ENCODE results near the gene DGKH. TPM values are rescaled to one million over a fixed set of nuclear protein-coding genes. Genes with fewer than 3 reads are reported as not detected.
"Not testable (repeated sequence)": the region's sequence is repeated elsewhere in the genome, so short reads cannot be mapped to it uniquely, and the experiment has no call there.

DGKH gene
- total RNA-seq, 2 experiments from 2014 or later: 6.0 TPM

DNA sequence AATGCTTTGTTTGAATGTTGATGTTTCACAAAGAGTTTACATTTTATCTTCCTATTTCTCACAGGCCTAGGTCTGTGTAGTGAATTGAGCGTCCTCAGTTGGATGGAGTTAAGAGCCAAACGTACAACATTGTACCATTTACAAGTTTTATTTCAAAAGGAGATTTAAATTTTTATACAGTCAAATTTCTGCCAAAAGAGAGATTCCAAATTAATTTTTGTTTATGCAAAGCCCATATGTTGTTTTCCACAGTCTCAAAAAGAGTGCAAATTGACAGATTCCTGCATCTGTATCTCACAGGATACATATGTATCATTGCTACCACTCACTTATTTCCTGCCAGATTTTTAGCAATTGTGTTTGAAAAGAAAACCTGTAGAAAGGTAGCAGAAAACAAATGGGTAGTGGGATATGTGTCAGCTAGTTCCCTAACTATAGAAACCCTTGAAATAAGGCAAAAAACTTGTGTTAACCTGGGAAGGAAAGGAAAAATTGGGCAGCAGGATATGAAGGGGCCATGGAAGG, 46.1 kb downstream of the DGKH start:
- TF ChIP-seq, protein P1, sequence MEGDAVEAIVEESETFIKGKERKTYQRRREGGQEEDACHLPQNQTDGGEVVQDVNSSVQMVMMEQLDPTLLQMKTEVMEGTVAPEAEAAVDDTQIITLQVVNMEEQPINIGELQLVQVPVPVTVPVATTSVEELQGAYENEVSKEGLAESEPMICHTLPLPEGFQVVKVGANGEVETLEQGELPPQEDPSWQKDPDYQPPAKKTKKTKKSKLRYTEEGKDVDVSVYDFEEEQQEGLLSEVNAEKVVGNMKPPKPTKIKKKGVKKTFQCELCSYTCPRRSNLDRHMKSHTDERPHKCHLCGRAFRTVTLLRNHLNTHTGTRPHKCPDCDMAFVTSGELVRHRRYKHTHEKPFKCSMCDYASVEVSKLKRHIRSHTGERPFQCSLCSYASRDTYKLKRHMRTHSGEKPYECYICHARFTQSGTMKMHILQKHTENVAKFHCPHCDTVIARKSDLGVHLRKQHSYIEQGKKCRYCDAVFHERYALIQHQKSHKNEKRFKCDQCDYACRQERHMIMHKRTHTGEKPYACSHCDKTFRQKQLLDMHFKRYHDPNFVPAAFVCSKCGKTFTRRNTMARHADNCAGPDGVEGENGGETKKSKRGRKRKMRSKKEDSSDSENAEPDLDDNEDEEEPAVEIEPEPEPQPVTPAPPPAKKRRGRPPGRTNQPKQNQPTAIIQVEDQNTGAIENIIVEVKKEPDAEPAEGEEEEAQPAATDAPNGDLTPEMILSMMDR (IDR thresholded peaks at IDR 0.05): no peak

DNA sequence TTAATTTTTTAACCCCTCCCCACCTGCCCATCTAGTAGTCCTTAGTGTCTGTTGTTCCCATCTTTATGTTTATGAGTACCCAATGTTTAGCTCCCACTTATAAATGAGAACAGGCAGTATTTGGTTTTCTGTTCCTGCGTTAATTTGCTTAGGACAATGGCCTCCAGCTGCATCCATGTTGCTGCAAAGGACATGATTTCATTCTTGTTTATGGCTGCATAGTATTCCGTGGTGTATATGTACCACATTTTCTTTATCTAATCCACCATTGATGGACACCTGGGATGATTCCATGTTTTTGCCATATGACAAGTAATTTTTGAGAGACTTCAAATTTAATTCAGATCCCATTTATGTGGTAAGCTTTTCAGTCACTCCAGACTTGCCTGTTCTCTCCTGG, 47.8 kb downstream of the DGKH start:
- H3K4me3 Mint-ChIP-seq; H3K36me3 Mint-ChIP-seq (ENCODE audit: low read depth); H3K9me3 Mint-ChIP-seq; H3K9me3 ChIP-seq (ENCODE audit: control insufficient read depth in 1 of 2, insufficient read depth in 1 of 2, low read length in 2 of 2); H3K27ac Mint-ChIP-seq; H3K4me1 ChIP-seq (ENCODE audit: insufficient read depth, low read length); DNase-seq; ATAC-seq (ENCODE audit: poor library complexity); H3K27me3 ChIP-seq (ENCODE audit: control insufficient read depth in 1 of 2, insufficient read depth in 2 of 2, low read length in 2 of 2); H3K4me1 Mint-ChIP-seq (ENCODE audit: low read depth); CTCF ChIA-PET; POLR2A ChIA-PET; H3K27ac ChIP-seq (ENCODE audit: low read depth in 1 of 2, low read length in 2 of 2); intact Hi-C loops (cut with DNase I, micrococcal nuclease); H3K27me3 Mint-ChIP-seq; H3K4me3 ChIP-seq (ENCODE audit: low read length); H3K36me3 ChIP-seq (ENCODE audit: insufficient read depth, low read length): not testable (repeated sequence)

More for the DNA sequence above, 46.1 kb downstream of the DGKH start:
- no peaks in the 10 kb centered on the region for H3K27me3 ChIP-seq (ENCODE audit: control insufficient read depth in 1 of 2, insufficient read depth in 2 of 2, low read length in 2 of 2)
- H3K27ac ChIP-seq (ENCODE audit: low read depth in 1 of 2, low read length in 2 of 2): no peak overlapping the region
- no peak overlapping the region for H3K4me3 ChIP-seq (ENCODE audit: low read length)
- intact Hi-C loops (cut with DNase I, micrococcal nuclease): no loop called here
- ChIA-PET POLR2A (no interaction called here), CTCF (no interaction called here)
- no peak for DNase-seq
- Mint-ChIP-seq H3K9me3 (peaks cover 5% of the 10 kb centered on the region), H3K27ac (no peak overlapping the region), H3K4me3 (no peak overlapping the region), H3K36me3 (ENCODE audit: low read depth) (no peaks in the 10 kb centered on the region), H3K27me3 (no peaks in the 10 kb centered on the region), H3K4me1 (ENCODE audit: low read depth) (no peaks in the 10 kb centered on the region)
- no peaks in the 10 kb centered on the region for H3K4me1 ChIP-seq (ENCODE audit: insufficient read depth, low read length)
- ATAC-seq (ENCODE audit: poor library complexity): no peak
- H3K9me3 ChIP-seq (ENCODE audit: control insufficient read depth in 1 of 2, insufficient read depth in 1 of 2, low read length in 2 of 2): no peaks in the 10 kb centered on the region
- H3K36me3 ChIP-seq (ENCODE audit: insufficient read depth, low read length): no peaks in the 10 kb centered on the region

DNA sequence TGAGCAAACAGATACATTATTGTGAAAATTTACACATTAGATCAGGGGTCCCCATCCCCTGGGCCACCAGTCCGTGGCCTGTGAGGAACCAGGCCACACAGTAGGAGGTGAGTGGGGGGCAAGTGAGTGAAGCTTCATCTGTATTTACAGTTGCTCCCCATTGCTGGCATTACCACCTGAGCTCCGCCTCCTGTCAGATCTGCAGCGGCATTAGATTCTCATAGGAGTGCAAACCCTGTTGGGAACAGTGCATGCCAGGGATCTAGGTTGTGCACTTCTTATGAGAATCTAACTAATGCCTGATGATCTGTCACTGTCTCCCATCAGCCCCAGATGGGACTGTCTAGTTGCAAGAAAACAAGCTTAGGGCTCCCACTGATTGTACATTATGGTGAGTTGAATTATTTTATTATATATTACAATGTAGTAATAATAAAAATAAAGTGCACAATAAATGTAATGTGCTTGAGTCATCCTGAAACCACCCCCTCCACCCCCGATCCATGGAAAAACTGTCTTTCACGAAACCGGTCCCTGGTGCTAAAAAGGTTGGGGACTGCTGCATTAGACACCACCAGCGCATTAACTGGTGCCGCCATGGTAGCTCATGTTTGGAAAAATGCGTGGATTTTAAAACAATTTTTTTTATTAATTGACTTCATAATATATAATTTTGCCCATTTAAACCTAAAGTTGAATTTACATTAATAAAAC, 51.7 kb downstream of the DGKH start:
- no peaks in the 10 kb centered on the region for H3K9me3 Mint-ChIP-seq
- no peak overlapping the region for H3K27ac ChIP-seq (ENCODE audit: low read depth in 1 of 2, low read length in 2 of 2)
- H3K36me3 Mint-ChIP-seq (ENCODE audit: low read depth): no peaks in the 10 kb centered on the region
- TF ChIP-seq, protein P1 (IDR thresholded peaks at IDR 0.05): no peak
- ATAC-seq (ENCODE audit: poor library complexity): no peak
- no peaks in the 10 kb centered on the region for H3K27me3 Mint-ChIP-seq
- no peaks in the 10 kb centered on the region for H3K36me3 ChIP-seq (ENCODE audit: insufficient read depth, low read length)
- H3K9me3 ChIP-seq (ENCODE audit: control insufficient read depth in 1 of 2, insufficient read depth in 1 of 2, low read length in 2 of 2): no peaks in the 10 kb centered on the region
- H3K27ac Mint-ChIP-seq: no peak overlapping the region
- no peaks in the 10 kb centered on the region for H3K4me1 ChIP-seq (ENCODE audit: insufficient read depth, low read length)
- peaks cover 5% of the 10 kb centered on the region for H3K4me1 Mint-ChIP-seq (ENCODE audit: low read depth)
- no peak for DNase-seq
- intact Hi-C loops (cut with DNase I, micrococcal nuclease): no loop called here
- CTCF ChIA-PET: no interaction called here
- no peaks in the 10 kb centered on the region for H3K27me3 ChIP-seq (ENCODE audit: control insufficient read depth in 1 of 2, insufficient read depth in 2 of 2, low read length in 2 of 2)
- H3K4me3 Mint-ChIP-seq: no peak overlapping the region
- POLR2A ChIA-PET: interaction anchor here (0.6 kb wide), 1 partner anchor 432 kb away, joined by 3 read pairs; no protein-coding TSS in a partner anchor
- H3K4me3 ChIP-seq (ENCODE audit: low read length): no peak overlapping the region

DNA sequence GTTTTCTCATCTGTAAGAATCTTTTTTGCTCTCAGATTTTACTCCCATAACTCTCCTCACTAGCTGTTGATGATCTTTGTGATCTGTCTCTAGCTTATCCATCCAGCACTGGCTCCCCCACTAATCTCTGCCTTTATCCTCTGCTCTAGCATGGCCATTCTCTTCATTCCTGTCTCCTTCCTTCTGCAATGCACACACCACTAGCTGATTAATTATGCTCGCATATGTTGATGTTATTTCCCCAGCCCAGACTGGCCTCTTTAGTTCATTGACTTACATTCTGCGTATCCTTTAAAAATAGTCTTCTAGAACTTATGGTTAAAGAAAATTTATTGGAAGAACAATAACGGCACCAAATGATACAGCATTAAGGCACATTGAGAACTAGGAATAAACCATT, 52.5 kb downstream of the DGKH start:
- Histone ChIP-seq H3K4me3 (ENCODE audit: low read length) (no peak overlapping the region), H3K9me3 (ENCODE audit: control insufficient read depth in 1 of 2, insufficient read depth in 1 of 2, low read length in 2 of 2) (no peaks in the 10 kb centered on the region), H3K4me1 (ENCODE audit: insufficient read depth, low read length) (no peaks in the 10 kb centered on the region), H3K27me3 (ENCODE audit: control insufficient read depth in 1 of 2, insufficient read depth in 2 of 2, low read length in 2 of 2) (no peaks in the 10 kb centered on the region), H3K27ac (ENCODE audit: low read depth in 1 of 2, low read length in 2 of 2) (no peak overlapping the region), H3K36me3 (ENCODE audit: insufficient read depth, low read length) (no peaks in the 10 kb centered on the region)
- Mint-ChIP-seq H3K36me3 (ENCODE audit: low read depth) (no peaks in the 10 kb centered on the region), H3K27ac (no peak overlapping the region), H3K9me3 (no peaks in the 10 kb centered on the region), H3K4me1 (ENCODE audit: low read depth) (peaks cover 5% of the 10 kb centered on the region), H3K27me3 (no peaks in the 10 kb centered on the region), H3K4me3 (no peak overlapping the region)
- TF ChIP-seq, protein P1 (IDR thresholded peaks at IDR 0.05): no peak
- DNase-seq (no peak), ATAC-seq (ENCODE audit: poor library complexity) (no peak)
- intact Hi-C loops (cut with DNase I, micrococcal nuclease): no loop called here
- ChIA-PET POLR2A (no interaction called here), CTCF (no interaction called here)
